Measurements from ENCODE around the gene CX3CL1. TPM values are rescaled to one million over a fixed set of nuclear protein-coding genes. Genes with fewer than 3 reads are reported as not detected.

The CX3CL1 gene
- total RNA-seq, 1 donor from 2014 or later, result 4.2 TPM

DNA sequence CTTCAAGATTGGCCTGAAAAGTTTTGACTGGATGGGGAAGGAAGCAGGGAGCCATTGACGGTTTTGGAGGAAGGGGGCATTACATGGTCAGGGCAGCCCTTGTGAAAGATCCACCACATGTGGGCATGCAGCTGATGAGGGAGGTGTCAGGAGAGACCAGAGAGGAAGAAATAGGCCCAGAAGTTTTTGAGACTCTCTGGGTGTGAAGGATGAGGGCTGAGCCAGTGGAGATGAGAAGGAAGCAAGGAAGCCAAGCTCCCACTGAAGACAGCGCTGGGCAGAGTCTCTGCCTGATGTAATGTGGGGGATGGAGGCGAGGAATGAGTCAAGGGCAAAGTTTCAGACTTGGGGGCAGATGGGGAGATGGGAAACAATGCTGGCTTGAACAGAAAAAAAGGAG lies 32.8 kb downstream of the CX3CL1 start:
- DNase-seq, result no peak

DNA sequence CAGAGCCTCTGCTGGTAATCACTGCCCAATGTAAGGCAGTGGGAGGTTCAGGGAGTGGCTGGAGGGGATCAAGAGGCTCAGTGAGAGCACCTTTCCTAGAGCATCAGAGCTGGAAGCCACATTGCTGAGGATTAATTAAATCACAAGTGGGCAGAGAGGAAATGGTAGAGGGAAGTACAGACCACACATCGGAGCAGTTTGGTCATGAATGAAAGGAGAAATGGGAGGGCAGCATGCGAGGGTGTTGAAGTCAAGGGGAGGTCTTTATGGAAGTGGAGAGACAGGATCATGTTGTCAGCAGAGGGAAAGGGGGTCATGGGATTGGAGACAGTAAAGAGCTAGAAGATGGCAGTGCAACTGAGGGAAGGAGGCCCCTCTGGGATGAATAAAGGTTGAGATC lies 34.6 kb downstream of the CX3CL1 start:
- no peak for DNase-seq

DNA sequence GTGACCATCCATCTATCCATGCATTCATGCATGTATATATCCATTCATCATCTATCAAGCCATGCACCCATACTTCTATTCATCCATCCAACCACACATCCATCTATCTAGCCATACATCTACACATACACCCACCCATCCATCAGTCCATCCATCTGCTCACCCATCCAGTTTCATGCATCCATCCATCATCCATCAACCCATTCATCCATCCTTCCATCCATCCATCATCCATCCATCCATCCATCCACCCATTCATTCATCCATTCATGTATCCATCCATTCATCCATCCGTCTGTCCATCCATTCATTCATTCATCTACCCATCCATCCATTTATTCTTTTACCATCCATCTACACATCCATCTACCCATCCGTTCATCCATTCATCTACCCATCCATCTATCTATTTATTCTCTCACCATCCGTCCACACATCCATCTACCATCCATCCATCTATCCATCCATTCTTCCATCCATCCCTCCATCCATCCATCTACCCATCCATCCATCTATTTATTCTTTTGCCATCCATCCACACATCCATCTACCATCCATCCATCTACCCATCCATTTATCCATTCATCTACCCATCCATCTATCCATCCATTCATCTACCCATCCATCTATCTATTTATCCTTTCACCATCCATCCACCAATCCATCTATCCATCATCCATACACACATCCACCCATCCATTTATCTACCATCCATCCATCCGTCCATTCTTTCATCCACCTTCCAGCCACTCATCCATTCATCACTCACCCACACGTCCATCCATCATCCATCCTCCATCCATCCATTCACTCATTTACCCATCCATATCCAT lies 35.4 kb downstream of the CX3CL1 start:
- DNase-seq, result no peak

DNA sequence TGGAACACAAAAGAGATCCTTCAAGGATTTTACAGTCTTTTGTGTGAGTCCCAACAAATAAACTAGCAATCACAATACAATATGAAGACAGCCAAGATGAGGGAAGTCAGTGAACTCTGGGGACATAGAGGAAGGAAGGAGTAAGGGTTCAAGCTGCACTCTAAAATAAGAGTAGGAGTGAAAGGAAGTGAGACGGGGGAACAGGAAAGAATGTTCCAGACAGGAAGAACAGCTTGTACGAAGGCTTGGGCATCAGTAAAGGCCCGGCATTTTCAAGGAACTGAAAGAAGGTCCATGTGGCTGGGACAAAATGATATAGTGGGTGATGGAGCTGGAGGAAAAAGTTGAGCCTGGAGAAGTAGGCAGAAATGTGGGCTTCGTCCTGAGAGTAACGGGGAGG lies 36.8 kb downstream of the CX3CL1 start:
- DNase-seq, result no peak

DNA sequence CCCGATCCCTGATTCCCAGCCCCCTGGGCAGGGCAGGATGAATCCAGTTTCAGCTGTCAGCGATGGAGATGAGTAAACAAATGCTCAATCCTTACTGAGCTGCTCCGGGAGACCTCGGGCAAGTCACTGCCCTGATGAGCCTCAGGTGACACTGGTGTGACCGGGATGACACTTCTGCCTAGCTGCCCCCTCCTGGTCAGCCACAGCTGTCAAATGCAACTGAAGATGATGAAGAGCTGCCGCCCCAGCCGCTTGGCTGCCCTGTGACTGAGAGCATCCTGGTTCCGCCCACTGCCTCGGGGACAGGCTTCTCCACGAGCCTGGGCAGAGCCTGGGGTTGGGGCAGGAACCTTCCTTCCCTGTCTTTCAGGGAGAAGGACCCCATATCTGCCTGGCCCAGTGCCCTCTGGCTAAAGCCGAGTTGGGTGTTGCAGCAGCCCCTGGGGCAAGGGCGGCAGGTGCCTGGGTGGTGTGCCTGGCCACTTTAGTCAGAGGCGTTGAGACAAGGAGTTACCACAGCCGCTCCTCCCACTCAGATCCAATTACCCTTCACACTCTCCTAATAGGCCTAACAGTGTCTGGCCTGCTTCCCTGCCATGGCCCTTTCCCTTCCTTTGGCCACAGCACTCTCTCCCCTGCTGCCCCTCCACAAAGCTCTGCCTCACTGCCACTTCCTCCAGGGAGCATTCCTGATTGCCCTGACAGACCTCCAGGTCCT lies 37.7 kb downstream of the CX3CL1 start:
- DNase-seq, result no peak

DNA sequence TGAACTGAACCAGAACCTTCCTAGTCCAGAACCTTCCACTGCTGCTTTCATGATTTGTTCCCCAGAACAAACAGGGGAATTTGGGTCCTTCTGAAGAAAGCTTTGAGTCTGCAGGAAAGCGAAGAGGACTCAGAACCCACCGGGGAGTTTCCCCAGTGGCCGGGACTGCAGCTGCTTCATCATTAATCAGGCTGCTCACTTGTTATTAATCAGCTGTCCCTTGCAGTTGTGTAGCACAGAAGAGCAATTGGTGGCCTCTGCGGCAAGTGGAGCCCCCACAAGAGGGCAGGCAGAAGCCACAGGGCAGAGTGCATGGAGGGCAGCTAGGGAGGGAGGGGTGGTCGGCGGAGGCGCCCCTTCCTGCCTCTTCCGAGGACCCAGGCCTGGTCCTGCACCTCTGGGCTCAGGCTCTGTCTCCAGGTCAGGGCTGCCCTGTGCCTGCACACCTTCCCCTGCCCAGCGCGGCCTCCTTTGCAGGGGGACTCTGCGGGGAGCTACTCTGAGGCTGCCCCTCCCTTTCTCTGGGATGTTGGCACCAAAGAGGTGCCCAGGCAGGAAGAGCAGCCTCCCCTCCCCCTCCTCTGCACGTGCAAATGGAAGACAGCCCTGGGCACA lies 39.2 kb downstream of the CX3CL1 start:
- DNase-seq, result peak; percentile 79

DNA sequence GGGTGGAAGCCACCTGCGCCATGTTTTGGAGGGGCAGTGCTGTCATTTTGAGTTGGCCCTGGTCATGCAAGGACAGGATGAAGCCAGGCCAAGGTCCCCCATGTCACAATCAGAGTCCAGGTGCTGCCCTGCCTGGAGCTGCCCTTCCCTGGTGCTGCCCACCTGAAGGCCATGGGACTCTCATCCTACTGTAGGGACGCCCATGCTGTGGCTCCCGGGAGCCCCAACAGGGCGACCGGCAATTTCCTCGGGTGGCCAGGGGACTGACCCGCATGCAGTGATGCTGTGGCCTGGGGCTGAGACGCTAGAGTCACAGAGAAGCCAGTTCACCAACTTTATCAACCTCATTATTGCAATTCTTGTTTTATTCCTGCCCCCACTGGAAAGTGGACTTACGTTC lies 40.3 kb downstream of the CX3CL1 start:
- DNase-seq, result no peak

DNA sequence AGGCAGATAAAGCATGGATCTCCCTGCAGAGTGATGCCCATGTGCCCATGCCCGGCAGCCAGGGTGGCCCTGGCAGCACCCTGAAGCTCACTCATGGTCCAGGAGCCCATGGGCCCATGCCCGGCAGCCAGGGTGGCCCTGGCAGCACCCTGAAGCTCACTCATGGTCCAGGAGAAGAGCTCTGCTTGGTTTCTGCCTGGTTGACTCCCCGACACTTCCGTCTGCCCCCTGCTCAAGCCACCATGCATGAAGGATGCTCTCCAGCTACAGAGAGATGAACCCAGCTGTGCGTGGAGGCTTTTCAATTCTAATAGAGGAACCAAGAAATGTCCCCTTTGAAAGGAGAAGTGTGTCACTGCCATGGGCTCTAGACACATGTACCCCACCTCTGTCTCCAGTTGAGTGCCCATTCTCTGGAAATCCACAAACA lies 41.0 kb downstream of the CX3CL1 start:
- DNase-seq, result no peak

DNA sequence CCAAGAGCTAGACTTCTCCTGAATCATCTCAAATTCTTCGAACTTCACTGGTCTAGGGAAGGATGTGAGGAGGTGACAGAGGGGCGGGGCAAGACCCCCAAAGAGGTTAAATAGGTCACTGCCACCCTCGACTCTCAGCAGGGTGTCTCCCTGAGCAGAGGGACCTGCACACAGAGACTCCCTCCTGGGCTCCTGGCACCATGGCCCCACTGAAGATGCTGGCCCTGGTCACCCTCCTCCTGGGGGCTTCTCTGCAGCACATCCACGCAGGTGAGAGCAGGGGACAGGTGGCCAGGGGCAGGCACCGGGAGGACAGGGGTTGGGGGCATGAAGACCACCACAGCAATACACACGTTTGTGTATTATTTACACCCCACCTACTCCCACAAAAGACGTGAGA lies 41.4 kb downstream of the CX3CL1 start:
- no peak for DNase-seq

DNA sequence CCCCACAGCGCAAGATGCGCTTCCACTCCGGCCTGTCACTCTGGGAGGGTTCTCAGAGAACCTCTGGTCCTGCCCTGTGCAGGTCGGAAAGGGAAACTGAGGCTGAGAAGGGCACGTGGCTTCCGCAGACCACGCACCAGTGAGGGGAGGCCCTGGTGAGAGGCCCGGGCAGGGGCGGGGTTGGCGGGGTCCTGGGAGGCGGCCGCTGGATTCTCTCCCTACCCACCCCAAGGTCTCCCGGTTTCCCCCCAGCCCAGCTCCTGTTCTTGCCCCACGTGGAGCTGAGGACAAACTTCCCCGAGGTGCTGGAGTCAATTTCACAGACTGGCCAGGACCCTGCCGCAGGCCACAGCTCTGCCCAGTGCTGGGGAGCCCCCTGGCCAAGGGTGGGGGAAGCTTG lies 43.8 kb downstream of the CX3CL1 start:
- no peak for DNase-seq

DNA sequence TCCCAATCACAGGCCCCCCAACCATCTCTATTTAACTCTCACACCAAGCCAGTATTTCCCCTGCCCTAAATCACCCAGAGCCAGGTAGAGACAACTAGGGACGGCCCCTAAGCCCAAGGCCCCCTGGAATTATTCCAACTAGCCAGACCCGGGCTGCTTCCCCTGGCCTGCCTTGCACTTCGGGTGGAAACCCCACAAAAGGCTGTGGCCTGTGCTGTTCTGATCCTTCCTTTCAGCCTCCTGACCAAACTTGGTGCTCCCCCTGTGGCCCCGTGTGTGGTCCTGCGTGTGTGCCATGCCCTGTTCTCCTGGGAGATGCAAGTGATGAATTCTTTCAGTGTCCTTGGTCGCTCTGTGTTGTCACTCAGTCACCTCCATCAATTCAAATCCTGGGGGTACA lies 47.2 kb downstream of the CX3CL1 start:
- DNase-seq, result no peak

DNA sequence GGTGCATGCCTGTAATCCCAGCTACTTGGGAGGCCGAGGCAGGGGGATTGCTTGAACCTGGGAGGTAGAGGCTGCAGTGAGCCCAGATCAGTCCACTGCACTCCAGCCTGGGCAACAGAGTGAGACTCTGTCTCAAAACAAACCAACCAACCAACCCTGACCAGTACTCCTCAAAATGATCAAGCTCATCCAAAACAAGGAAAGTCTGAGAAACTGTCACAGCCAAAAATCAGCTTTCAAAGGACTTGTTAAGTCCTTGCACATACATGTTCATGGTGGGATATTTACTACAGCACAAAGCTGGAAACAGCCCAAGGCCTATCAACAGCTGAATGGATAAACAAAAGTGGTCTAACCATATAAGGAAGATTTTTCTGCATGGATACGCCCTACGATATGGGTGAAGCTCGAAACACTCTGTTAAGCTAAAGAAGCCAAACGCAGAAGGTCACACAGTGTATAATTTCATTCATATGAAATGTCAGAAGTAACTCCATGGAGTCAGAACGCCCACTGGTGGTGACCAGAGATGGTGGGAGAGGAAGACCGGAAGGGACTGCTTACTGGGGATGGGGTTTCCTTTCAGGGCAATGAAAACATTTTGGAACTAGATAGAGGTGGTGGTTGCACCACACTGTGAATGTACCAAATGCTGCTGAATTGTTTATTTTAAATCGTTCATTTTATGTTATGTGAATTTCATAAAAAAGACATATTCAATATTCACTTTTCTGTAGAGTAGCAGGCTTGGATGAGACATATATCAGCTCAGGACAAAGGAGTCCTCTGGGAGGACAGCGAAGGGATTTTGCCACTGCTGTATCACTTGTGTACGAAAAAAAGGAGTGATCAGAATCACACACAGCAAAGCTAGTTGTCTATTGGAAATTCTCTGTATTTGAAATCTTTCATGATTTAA lies 50.0 kb downstream of the CX3CL1 start:
- DNase-seq, result peak; percentile 87

DNA sequence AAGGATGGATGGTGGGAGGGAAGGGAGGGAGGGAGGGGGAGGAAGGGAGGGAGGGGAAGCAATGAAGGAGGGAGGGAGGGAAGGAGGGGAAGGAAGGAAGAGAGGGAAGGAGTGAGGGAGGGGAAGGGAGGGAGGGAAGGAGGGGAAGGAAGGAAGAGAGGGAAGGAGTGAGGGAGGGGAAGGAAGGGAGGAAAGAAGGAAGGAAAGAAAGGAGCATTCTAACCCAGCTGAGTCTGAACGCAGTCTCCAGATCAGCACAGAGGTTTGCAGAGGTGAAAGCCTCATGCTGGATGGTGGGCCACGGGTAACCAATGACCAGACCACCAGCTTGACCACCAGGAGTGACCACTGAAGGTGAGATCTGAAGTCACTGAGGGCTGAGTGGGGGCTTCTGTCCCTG lies 50.9 kb downstream of the CX3CL1 start:
- no peak for DNase-seq

DNA sequence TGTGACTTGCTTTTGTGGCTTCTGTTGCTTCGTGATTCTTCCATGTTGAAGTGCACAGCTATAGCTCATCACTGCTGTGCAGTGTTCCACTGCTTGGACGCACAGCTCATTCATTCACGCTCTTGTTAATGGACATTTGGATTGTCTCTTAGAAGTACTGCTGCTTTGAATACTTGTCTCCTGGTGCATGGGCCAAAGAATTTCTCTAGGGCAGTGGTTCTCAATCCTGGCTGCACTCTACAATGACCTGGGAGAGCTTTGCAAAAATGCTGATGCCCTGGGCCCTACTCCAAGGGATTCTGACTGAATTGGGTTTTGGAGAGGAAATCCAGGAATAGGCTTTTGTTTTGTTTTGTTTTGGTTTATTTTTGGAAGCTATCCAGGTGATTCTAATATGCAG lies 52.3 kb downstream of the CX3CL1 start:
- DNase-seq, result no peak

DNA sequence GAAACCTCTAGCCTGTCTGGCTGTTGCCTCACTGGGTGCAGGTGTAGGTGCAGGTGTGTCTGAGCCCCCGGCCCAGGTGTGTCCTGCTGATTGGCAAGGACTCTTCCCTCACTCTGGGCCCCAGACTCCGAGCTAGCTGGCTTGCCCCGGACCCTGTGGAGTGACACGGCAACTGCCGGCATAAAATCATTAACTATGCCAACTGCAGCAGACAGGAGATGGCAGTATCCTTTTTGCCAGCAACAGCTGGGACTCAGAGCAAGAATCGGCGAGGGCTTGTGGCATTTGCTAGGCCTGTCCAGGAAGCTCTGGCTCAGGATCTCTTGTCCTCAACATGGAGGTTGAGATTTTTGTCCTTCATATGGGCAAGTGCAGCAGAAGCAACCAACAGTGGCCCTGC lies 54.1 kb downstream of the CX3CL1 start:
- peak; percentile 85 for DNase-seq

DNA sequence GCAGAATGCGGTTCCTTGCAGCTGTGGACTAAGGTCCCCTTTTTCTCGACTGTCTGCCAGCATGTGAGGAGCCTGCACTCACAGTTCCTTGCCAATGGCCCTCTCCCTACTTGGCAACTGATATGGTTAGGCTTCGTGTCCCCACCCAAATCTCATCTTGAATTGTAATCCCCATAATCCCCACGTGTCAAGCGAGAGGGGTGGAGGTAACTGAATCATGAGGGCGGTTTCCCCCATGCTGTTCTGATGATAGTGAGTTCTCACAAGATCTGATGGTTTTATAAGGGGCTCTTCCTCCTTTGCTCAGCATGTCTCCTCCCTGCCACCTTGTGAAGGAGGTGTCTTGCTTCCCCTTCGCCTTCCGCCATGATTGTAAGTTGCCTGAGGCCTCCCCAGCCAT lies 55.0 kb downstream of the CX3CL1 start:
- no peak for DNase-seq

DNA sequence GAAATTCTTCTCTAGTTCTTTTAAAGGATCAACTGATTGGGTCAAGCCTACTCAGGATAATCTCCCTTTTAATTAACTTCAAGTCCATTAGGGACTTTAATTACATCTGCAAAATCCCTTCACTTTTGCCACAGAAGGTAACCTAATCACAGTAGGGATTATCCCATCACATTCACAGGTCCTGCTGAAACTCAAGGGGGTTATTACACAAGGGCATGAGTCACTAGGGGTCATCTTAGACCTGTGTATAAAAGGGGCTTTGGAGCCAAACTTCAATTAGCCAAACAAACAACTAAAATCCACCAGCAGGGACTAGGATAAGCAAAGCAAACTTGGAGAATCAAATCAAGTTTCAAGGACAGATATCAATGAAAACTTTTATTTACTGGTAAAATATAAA lies 55.5 kb downstream of the CX3CL1 start:
- no peak for DNase-seq

DNA sequence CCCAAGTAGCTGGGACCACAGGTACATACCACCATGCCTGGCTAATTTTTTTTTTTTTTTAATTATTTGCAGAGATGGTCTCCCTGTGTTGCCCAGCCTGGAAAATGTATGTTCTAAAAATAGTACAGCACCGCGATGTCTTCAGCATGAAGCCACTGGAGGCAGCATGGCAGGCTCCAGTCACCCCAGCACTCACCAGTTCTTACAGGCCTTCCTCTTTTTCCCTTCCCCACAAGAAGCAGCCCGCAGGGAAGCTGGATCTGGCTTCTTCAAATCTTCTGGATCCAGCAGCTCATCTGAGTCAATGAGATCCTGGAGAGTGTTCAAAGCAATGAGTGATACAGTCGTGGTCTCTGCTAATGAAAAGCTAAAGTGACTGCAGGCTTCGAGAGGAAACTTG lies 58.7 kb downstream of the CX3CL1 start:
- no peak for DNase-seq

DNA sequence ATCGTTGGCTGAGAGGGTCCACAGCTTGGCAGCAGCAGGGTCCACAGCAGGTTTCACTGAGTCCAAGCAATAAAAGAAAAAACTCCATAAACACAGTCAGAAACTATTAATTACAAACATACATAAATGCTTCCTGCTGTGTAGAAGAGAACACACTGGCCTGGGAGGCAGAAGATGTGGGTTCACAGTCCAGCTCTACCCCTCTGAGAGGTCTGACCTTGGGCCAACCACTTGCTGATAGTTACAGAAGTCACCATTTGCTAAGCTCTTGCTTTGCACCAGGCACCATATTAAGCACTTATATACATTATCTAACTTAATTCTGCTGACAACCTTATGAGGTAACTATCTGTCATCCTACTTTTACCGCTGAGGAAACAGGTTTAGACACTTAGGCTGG lies 60.2 kb downstream of the CX3CL1 start:
- DNase-seq, result no peak

DNA sequence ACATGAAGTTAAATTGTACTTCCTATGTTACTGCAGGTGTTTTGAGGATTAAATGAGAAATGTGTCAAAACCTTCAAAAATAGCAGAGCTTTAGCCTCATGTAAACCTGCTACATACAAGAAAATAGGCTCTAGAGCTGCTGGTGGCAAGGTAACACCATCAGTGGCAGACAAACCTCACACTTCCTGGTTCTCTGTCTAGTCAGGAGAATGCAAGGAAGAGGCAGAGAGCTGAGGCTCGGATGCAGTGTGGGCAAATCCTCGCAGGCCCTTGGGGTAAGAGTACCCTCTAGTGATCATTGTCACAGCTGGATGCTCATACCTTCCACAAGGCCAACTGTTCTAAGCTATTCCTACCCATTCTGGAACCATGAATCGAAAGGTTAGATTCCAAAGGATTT lies 60.7 kb downstream of the CX3CL1 start:
- no peak for DNase-seq

DNA sequence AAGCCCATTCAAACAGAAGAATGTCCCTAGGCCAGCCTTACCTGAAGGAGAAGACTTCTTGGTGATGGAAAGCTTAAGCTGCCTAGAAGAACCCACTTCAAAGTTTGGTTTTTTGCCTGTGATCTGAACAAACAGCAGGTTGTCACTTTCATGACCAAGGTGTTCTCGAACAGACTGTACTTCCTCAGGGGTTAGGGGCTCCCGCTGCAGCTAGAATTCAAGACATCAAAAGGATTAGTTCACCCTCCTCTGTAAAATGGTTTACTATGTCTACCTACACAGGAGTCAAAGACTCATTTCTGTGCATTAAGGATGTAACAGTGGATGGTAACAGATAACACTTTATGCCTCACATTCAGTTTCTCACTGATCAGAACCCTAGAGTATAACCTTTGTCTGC lies 61.7 kb downstream of the CX3CL1 start:
- no peak for DNase-seq
